Stimulated activated memory B cell treated with anti-CD40 and anti-IgM and Interleukin-4, amounts not matched to agents 10 μg/mL and 1 μg/mL and 100 μg/mL, for 72 hours (primary cell): ENCODE data around the gene MMP2.

Experiments
- ATAC-seq: fragments of 150-1000 bp; cut with Tn5 transposase; 2 replicates; pipeline ENCODE4 v1.10.0; 2021
- H3K27ac Mint-ChIP-seq: one replicate; pipeline ENCODE4 v1.8.0; 2022; ENCODE audit warnings: mild to moderate bottlenecking, mixed read lengths
- H3K27me3 Mint-ChIP-seq: one replicate; pipeline ENCODE4 v1.8.0; 2022; ENCODE audit warnings: mixed read lengths
- H3K36me3 Mint-ChIP-seq: one replicate; pipeline ENCODE4 v1.8.0; 2022; ENCODE audit warnings: mixed read lengths
- H3K4me1 Mint-ChIP-seq: one replicate; pipeline ENCODE4 v1.8.0; 2022; ENCODE audit warnings: mixed read lengths
- H3K4me3 Mint-ChIP-seq: one replicate; pipeline ENCODE4 v1.8.0; 2022; ENCODE audit warnings: mild to moderate bottlenecking, moderate library complexity, mixed read lengths
- H3K9me3 Mint-ChIP-seq: one replicate; pipeline ENCODE4 v1.8.0; 2022; ENCODE audit warnings: mixed read lengths

Gene MMP2

GRCh38 chr16:55462241-55462640 lies 16.8 kb upstream of the MMP2 start:
- H3K36me3 Mint-ChIP-seq = no peaks in the 10 kb centered on the region
- no peaks in the 10 kb centered on the region for H3K27me3 Mint-ChIP-seq
- H3K9me3 Mint-ChIP-seq = no peaks in the 10 kb centered on the region
- H3K27ac Mint-ChIP-seq = no peak overlapping the region
- no peaks in the 10 kb centered on the region for H3K4me1 Mint-ChIP-seq
- H3K4me3 Mint-ChIP-seq = no peak overlapping the region
- no peak for ATAC-seq

- Mint-ChIP-seq H3K4me3 (no peak overlapping the region), H3K9me3 (no peaks in the 10 kb centered on the region), H3K27me3 (no peaks in the 10 kb centered on the region), H3K4me1 (no peaks in the 10 kb centered on the region), H3K27ac (no peak overlapping the region), H3K36me3 (no peaks in the 10 kb centered on the region)
- ATAC-seq = no peak
Measured at GRCh38 chr16:55464375-55464774, 14.6 kb upstream of the MMP2 start.

- Mint-ChIP-seq H3K27ac (no peak overlapping the region), H3K27me3 (no peaks in the 10 kb centered on the region), H3K9me3 (no peaks in the 10 kb centered on the region), H3K4me1 (no peaks in the 10 kb centered on the region), H3K4me3 (no peak overlapping the region), H3K36me3 (no peaks in the 10 kb centered on the region)
- ATAC-seq = peak; percentile 83
Measured at GRCh38 chr16:55465077-55465896, 13.7 kb upstream of the MMP2 start.

GRCh38 chr16:55466209-55466608 lies 12.8 kb upstream of the MMP2 start:
- Mint-ChIP-seq H3K4me3 (no peak overlapping the region), H3K27me3 (no peaks in the 10 kb centered on the region), H3K4me1 (no peaks in the 10 kb centered on the region), H3K9me3 (no peaks in the 10 kb centered on the region), H3K27ac (no peak overlapping the region), H3K36me3 (no peaks in the 10 kb centered on the region)
- ATAC-seq = no peak

GRCh38 chr16:55467898-55468297 lies 11.1 kb upstream of the MMP2 start:
- ATAC-seq = no peak
- H3K4me3 Mint-ChIP-seq = no peak overlapping the region
- H3K4me1 Mint-ChIP-seq = no peaks in the 10 kb centered on the region
- no peaks in the 10 kb centered on the region for H3K9me3 Mint-ChIP-seq
- H3K36me3 Mint-ChIP-seq = no peaks in the 10 kb centered on the region
- no peaks in the 10 kb centered on the region for H3K27me3 Mint-ChIP-seq
- H3K27ac Mint-ChIP-seq = no peak overlapping the region

- Mint-ChIP-seq H3K4me1 (no peaks in the 10 kb centered on the region), H3K27ac (no peak overlapping the region), H3K27me3 (no peaks in the 10 kb centered on the region), H3K9me3 (no peaks in the 10 kb centered on the region), H3K4me3 (no peak overlapping the region), H3K36me3 (no peaks in the 10 kb centered on the region)
- ATAC-seq = no peak
Measured at GRCh38 chr16:55468352-55468990, 10.5 kb upstream of the MMP2 start.

- Mint-ChIP-seq H3K27ac (no peak overlapping the region), H3K27me3 (no peaks in the 10 kb centered on the region), H3K36me3 (no peaks in the 10 kb centered on the region), H3K4me1 (no peaks in the 10 kb centered on the region), H3K9me3 (no peaks in the 10 kb centered on the region), H3K4me3 (no peak overlapping the region)
- ATAC-seq = no peak
Measured at GRCh38 chr16:55469821-55470532, 9.0 kb upstream of the MMP2 start.

- H3K36me3 Mint-ChIP-seq = no peaks in the 10 kb centered on the region
- no peak overlapping the region for H3K4me3 Mint-ChIP-seq
- no peaks in the 10 kb centered on the region for H3K9me3 Mint-ChIP-seq
- H3K27ac Mint-ChIP-seq = no peak overlapping the region
- H3K4me1 Mint-ChIP-seq = no peaks in the 10 kb centered on the region
- no peaks in the 10 kb centered on the region for H3K27me3 Mint-ChIP-seq
- no peak for ATAC-seq
Measured at GRCh38 chr16:55470533-55471371, 8.2 kb upstream of the MMP2 start.

GRCh38 chr16:55471448-55472097 lies 7.4 kb upstream of the MMP2 start:
- H3K4me1 Mint-ChIP-seq = no peaks in the 10 kb centered on the region
- no peaks in the 10 kb centered on the region for H3K9me3 Mint-ChIP-seq
- H3K36me3 Mint-ChIP-seq = no peaks in the 10 kb centered on the region
- no peak for ATAC-seq
- H3K4me3 Mint-ChIP-seq = no peak overlapping the region
- no peak overlapping the region for H3K27ac Mint-ChIP-seq
- H3K27me3 Mint-ChIP-seq = no peaks in the 10 kb centered on the region

GRCh38 chr16:55473587-55473986 lies 5.4 kb upstream of the MMP2 start:
- Mint-ChIP-seq H3K27me3 (peaks cover 15% of the 10 kb centered on the region), H3K27ac (no peak overlapping the region), H3K36me3 (no peaks in the 10 kb centered on the region), H3K9me3 (no peaks in the 10 kb centered on the region), H3K4me1 (no peaks in the 10 kb centered on the region), H3K4me3 (no peak overlapping the region)
- no peak for ATAC-seq

- ATAC-seq = no peak
- Mint-ChIP-seq H3K27ac (no peak overlapping the region), H3K4me1 (no peaks in the 10 kb centered on the region), H3K27me3 (peaks cover 27% of the 10 kb centered on the region), H3K9me3 (no peaks in the 10 kb centered on the region), H3K36me3 (no peaks in the 10 kb centered on the region), H3K4me3 (no peak overlapping the region)
Measured at GRCh38 chr16:55474821-55475220, 4.2 kb upstream of the MMP2 start.

- ATAC-seq = no peak
- no peaks in the 10 kb centered on the region for H3K4me1 Mint-ChIP-seq
- no peaks in the 10 kb centered on the region for H3K36me3 Mint-ChIP-seq
- no peak overlapping the region for H3K4me3 Mint-ChIP-seq
- no peak overlapping the region for H3K27ac Mint-ChIP-seq
- H3K27me3 Mint-ChIP-seq = peaks cover 38% of the 10 kb centered on the region
- H3K9me3 Mint-ChIP-seq = no peaks in the 10 kb centered on the region
Measured at GRCh38 chr16:55475919-55476318, 3.1 kb upstream of the MMP2 start.

GRCh38 chr16:55476625-55477533 lies 2.1 kb upstream of the MMP2 start:
- ATAC-seq = no peak
- Mint-ChIP-seq H3K27me3 (peaks cover 40% of the 10 kb centered on the region), H3K27ac (no peak overlapping the region), H3K36me3 (no peaks in the 10 kb centered on the region), H3K4me1 (no peaks in the 10 kb centered on the region), H3K4me3 (no peak overlapping the region), H3K9me3 (no peaks in the 10 kb centered on the region)

- no peak for ATAC-seq
- no peaks in the 10 kb centered on the region for H3K9me3 Mint-ChIP-seq
- no peaks in the 10 kb centered on the region for H3K36me3 Mint-ChIP-seq
- no peak overlapping the region for H3K27ac Mint-ChIP-seq
- no peak overlapping the region for H3K4me3 Mint-ChIP-seq
- H3K27me3 Mint-ChIP-seq = peaks cover 40% of the 10 kb centered on the region
- no peaks in the 10 kb centered on the region for H3K4me1 Mint-ChIP-seq
Measured at GRCh38 chr16:55477736-55478135, 1.3 kb upstream of the MMP2 start.
